Osteocyte (in vitro differentiated cells): ENCODE results near the gene DISP3. TPM values are rescaled to one million over a fixed set of nuclear protein-coding genes. Genes with fewer than 3 reads are reported as not detected.

ENCODE experiments used
- DNase-seq: peaks from one replicate; pipeline ENCODE4 v3.0.0; 2021; ENCODE audit warnings: mixed read lengths; ENCODE audit not compliant: unreplicated experiment; ENCODE audit errors: extremely low spot score
- H3K27ac Mint-ChIP-seq: one replicate; pipeline ENCODE4 v1.8.0; 2021; ENCODE audit warnings: mild to moderate bottlenecking, mixed read lengths; ENCODE audit not compliant: unreplicated experiment
- H3K27me3 Mint-ChIP-seq: one replicate; pipeline ENCODE4 v1.8.0; 2021; ENCODE audit warnings: mixed read lengths; ENCODE audit not compliant: unreplicated experiment
- H3K36me3 Mint-ChIP-seq: one replicate; pipeline ENCODE4 v1.8.0; 2021; ENCODE audit warnings: mixed read lengths; ENCODE audit not compliant: unreplicated experiment
- H3K4me1 Mint-ChIP-seq: one replicate; pipeline ENCODE4 v1.8.0; 2021; ENCODE audit warnings: mixed read lengths; ENCODE audit not compliant: unreplicated experiment
- H3K4me3 Mint-ChIP-seq: one replicate; pipeline ENCODE4 v1.8.0; 2021; ENCODE audit warnings: mild to moderate bottlenecking, moderate library complexity, mixed read lengths; ENCODE audit not compliant: unreplicated experiment
- H3K9me3 Mint-ChIP-seq: one replicate; pipeline ENCODE4 v1.8.0; 2021; ENCODE audit warnings: mixed read lengths; ENCODE audit not compliant: unreplicated experiment
- total RNA-seq: library from RNA; stranded (reverse); gene quantifications from 2 replicates; pipeline ENCODE4 v1.2.1, GENCODE V29; 2021
- TF ChIP-seq, protein P1 (sequence below): fragments of 200-600 bp; sonication (generic); IDR thresholded peaks from 2 replicates; pipeline ENCODE4 v1.5.0; 2021; ENCODE audit warnings: antibody characterized with exemption, mild to moderate bottlenecking, moderate library complexity

DISP3 gene
- total RNA-seq, 1 donor from 2014 or later = 0.43 TPM

DNA sequence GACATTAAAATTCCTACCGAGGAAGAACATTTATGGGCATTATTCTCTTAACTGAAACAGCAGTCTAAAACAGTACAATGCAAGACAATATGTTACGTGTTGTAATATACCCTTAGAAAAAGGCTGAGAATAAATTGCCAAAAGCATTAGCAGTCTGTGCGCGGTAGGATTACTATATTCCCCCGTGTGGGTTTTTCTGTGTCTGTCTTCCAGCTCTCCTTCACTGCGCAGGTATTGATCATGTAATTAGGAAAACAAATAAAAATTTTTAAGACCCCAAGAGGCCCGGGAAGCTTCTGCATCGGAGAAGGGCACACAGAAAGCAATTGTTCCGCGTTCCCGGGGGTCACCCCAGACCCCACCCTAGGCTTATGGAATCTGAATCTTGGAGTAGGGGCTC lies 106.4 kb downstream of the DISP3 start:
- no peaks in the 10 kb centered on the region for H3K9me3 Mint-ChIP-seq
- no peak overlapping the region for H3K27ac Mint-ChIP-seq
- no peaks in the 10 kb centered on the region for H3K4me1 Mint-ChIP-seq
- peaks cover 8% of the 10 kb centered on the region for H3K27me3 Mint-ChIP-seq
- no peaks in the 10 kb centered on the region for H3K36me3 Mint-ChIP-seq
- no peak overlapping the region for H3K4me3 Mint-ChIP-seq
- TF ChIP-seq, protein P1, sequence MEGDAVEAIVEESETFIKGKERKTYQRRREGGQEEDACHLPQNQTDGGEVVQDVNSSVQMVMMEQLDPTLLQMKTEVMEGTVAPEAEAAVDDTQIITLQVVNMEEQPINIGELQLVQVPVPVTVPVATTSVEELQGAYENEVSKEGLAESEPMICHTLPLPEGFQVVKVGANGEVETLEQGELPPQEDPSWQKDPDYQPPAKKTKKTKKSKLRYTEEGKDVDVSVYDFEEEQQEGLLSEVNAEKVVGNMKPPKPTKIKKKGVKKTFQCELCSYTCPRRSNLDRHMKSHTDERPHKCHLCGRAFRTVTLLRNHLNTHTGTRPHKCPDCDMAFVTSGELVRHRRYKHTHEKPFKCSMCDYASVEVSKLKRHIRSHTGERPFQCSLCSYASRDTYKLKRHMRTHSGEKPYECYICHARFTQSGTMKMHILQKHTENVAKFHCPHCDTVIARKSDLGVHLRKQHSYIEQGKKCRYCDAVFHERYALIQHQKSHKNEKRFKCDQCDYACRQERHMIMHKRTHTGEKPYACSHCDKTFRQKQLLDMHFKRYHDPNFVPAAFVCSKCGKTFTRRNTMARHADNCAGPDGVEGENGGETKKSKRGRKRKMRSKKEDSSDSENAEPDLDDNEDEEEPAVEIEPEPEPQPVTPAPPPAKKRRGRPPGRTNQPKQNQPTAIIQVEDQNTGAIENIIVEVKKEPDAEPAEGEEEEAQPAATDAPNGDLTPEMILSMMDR = no peak
- DNase-seq = no peak

Other genes starting within 250 kb of the DISP3 start
- gene MTOR, start 216.6 kb upstream of the DISP3 start, total RNA-seq = 40.5 and 42.1 TPM in 2 replicates
- 19.0 and 21.2 TPM in 2 replicates for gene UBIAD1, start 206.0 kb upstream of the DISP3 start, total RNA-seq
- 1.4 and 2.0 TPM in 2 replicates for gene FBXO2, start 175.3 kb downstream of the DISP3 start, total RNA-seq
- 27.7 and 29.6 TPM in 2 replicates for gene FBXO44, start 175.7 kb downstream of the DISP3 start, total RNA-seq
- 7.8 and 8.4 TPM in 2 replicates for gene FBXO6, start 185.0 kb downstream of the DISP3 start, total RNA-seq
- gene MAD2L2, start 202.0 kb downstream of the DISP3 start, total RNA-seq = 48.0 and 50.1 TPM in 2 replicates
- gene DRAXIN, start 212.6 kb downstream of the DISP3 start, total RNA-seq = 0.10 and 0.21 TPM in 2 replicates